HepG2 (cell line): ENCODE measurements around the gene IKZF5. TPM values are rescaled to one million over a fixed set of nuclear protein-coding genes. Genes with fewer than 3 reads are reported as not detected.

Experiments used
- ATAC-seq: fragments of 200-7000 bp; cut with Tn5 transposase; 3 replicates; pipeline ENCODE4 v1.9.1; 2020; ENCODE audit warnings: mild to moderate bottlenecking, moderate library complexity
- BruUV-seq: library from RNA; stranded (reverse); fragments of 400-500 nt; replicated peaks from 2 replicates; lab custom pipeline; 2021; lab: Mats Ljungman, UMichigan
- CTCF ChIA-PET: fragments of 300-600 bp; formaldehyde crosslinking; extraction: SDS; loops from one replicate; lab custom pipeline; 2021; ENCODE audit warnings: low total read pairs, inconsistent platforms, low intra/inter-chr PET ratio; lab: Yijun Ruan, JAX
- POLR2A ChIA-PET: fragments of 350-600 bp; sonication (Branson Sonifier 250); formaldehyde crosslinking; loops from one replicate; lab custom pipeline; 2020; ENCODE audit warnings: antibody characterized with exemption, inconsistent platforms; lab: Yijun Ruan, JAX
- DNase-seq: peaks from one replicate; pipeline ENCODE4 v3.0.0-alpha.2; 2015; ENCODE audit warnings: low spot score
- FAIRE-seq: peaks from 3 replicates; lab custom pipeline; 2011; peaks lifted over from hg19 to GRCh38; lab: Jason Lieb, UNC
- H2AFZ ChIP-seq: one replicate; pipeline ENCODE4 v1.6.1; 2011; ENCODE audit warnings: low read length, inconsistent platforms
- H3K27ac ChIP-seq: fragments of 300-600 bp; 3 replicates; pipeline ENCODE4 v1.8.0; 2011; ENCODE audit warnings: mixed run types, mild to moderate bottlenecking, mixed read lengths, low read length, inconsistent platforms; ENCODE audit not compliant: insufficient read depth; ENCODE audit errors: extremely low read length
- H3K27me3 ChIP-seq, 2 experiments: fragments of 200-600 bp in 1 of 2; 2 replicates in 1 of 2; 3 replicates in 1 of 2; pipeline versions ENCODE4 v1.6.0 to v1.8.0; 2011; ENCODE audit warnings: low read length in 2 of 2, mild to moderate bottlenecking in 2 of 2, moderate library complexity in 2 of 2, inconsistent platforms in 1 of 2; ENCODE audit not compliant: insufficient read depth in 2 of 2, control insufficient read depth in 1 of 2
- H3K36me3 ChIP-seq, 2 experiments: fragments of 200-600 bp in 1 of 2; replicated peaks in 1 of 2; 2 replicates in 1 of 2; 3 replicates in 1 of 2; pipeline versions ENCODE4 v1.5.1 to v1.8.0; 2011; ENCODE audit warnings: low read length in 2 of 2, inconsistent platforms in 1 of 2; ENCODE audit not compliant: insufficient read depth in 2 of 2, control insufficient read depth in 1 of 2
- H3K4me1 ChIP-seq: 2 replicates; pipeline ENCODE4 v1.5.1; 2012; ENCODE audit warnings: low read length, inconsistent platforms; ENCODE audit not compliant: insufficient read depth
- H3K4me2 ChIP-seq: 2 replicates; pipeline ENCODE4 v1.6.0; 2011; ENCODE audit warnings: low read depth, low read length, inconsistent platforms
- H3K4me3 ChIP-seq, 3 experiments: fragments of 200-600 bp in 1 of 3; sonication (generic), shearing (Covaris generic) in 1 of 3; replicated peaks in 1 of 3; 2 replicates each; pipeline ENCODE4 v1.5.1; 2011 to 2016; ENCODE audit warnings: low read length in 3 of 3, inconsistent platforms in 2 of 3, low read depth in 2 of 3, mild to moderate bottlenecking in 2 of 3, control low read depth in 1 of 3, mixed read lengths in 1 of 3; ENCODE audit not compliant: insufficient read depth in 1 of 3
- H3K79me2 ChIP-seq: one replicate; pipeline ENCODE4 v1.6.1; 2011; ENCODE audit warnings: low read length, inconsistent platforms; ENCODE audit not compliant: insufficient read depth
- H3K9ac ChIP-seq: 2 replicates; pipeline ENCODE4 v1.6.0; 2011; ENCODE audit warnings: mild to moderate bottlenecking, low read depth, low read length, inconsistent platforms; ENCODE audit not compliant: insufficient read depth
- H3K9me3 ChIP-seq: 2 replicates; pipeline ENCODE4 v1.5.1; 2012; ENCODE audit warnings: mild to moderate bottlenecking, low read length
- H4K20me1 ChIP-seq: 2 replicates; pipeline ENCODE4 v1.6.0; 2011; ENCODE audit warnings: inconsistent platforms, mild to moderate bottlenecking, low read length, moderate library complexity; ENCODE audit not compliant: insufficient read depth
- ARNT ChIP-seq: fragments of 450-650 bp; IDR thresholded peaks from 2 replicates; pipeline ENCODE4 v1.6.1; 2017
- CENPX ChIP-seq: sonication (generic); formaldehyde crosslinking; IDR thresholded peaks from 2 replicates; pipeline ENCODE4 v1.9.0; 2021; ENCODE audit warnings: mild to moderate bottlenecking, missing genetic modification reagents, moderate library complexity
- ELF4 ChIP-seq: sonication (generic); formaldehyde crosslinking; IDR thresholded peaks from 2 replicates; pipeline ENCODE4 v1.5.0; 2020; ENCODE audit warnings: missing genetic modification reagents, mild to moderate bottlenecking, moderate library complexity, borderline replicate concordance
- KDM1A ChIP-seq: IDR thresholded peaks from 2 replicates; pipeline ENCODE4 v1.6.1; 2016; ENCODE audit warnings: missing compliant biosample characterization
- RAD21 ChIP-seq: fragments of 450-650 bp; formaldehyde crosslinking; IDR thresholded peaks from 2 replicates; pipeline ENCODE4 v1.5.0; 2020; ENCODE audit warnings: mild to moderate bottlenecking
- ZBTB7A ChIP-seq: sonication (generic); formaldehyde crosslinking; IDR thresholded peaks from 2 replicates; pipeline ENCODE4 v1.8.0; 2022; ENCODE audit warnings: mild to moderate bottlenecking, missing genetic modification reagents
- ZNF451 ChIP-seq: sonication (generic); formaldehyde crosslinking; IDR thresholded peaks from 2 replicates; pipeline ENCODE4 v1.5.0; 2020; ENCODE audit warnings: mild to moderate bottlenecking, missing genetic modification reagents
- ZNF879 ChIP-seq: sonication (generic); formaldehyde crosslinking; IDR thresholded peaks from 2 replicates; pipeline ENCODE4 v1.8.1; 2023; ENCODE audit warnings: missing genetic modification reagents
- WGBS: methylation state at CpG from one replicate; pipeline ENCODE4 v1.1.6; 2017; ENCODE audit warnings: low lambda C conversion rate; 5-methylcytosine and 5-hydroxymethylcytosine counted together
- in situ Hi-C: cut with HindIII; loops from 2 replicates; pipeline ENCODE4 v1.10.0; 2017; ENCODE audit warnings: low pct_unique_long_range_greater_than_20kb; ENCODE audit not compliant: extremely low pct_ligation_motif_present
- intact Hi-C: fragments of 100-400 bp; cut with micrococcal nuclease; formaldehyde crosslinking; loops from one replicate; pipeline ENCODE4 v1.10.0; 2022; ENCODE audit not compliant: unreplicated experiment
- polyA plus RNA-seq, 8 experiments: library from polyadenylated mRNA; depleted of rRNA in 3 of 8; stranded (reverse) in 7 of 8; unstranded in 1 of 8; fragments of >200 nt; fragmentation: Illumina TruSeq in 4 of 8; extraction: Trizol in 4 of 8; gene quantifications; 2 replicates each; pipeline versions ENCODE4 v1.2.1 to v1.2.3, GENCODE V29; 2011 to 2016; ENCODE audit warnings: low read depth in 4 of 8, missing spikeins in 1 of 8, mixed read lengths in 1 of 8; ENCODE audit not compliant: insufficient read depth in 1 of 8
- total RNA-seq, 5 experiments: library from RNA; depleted of rRNA; stranded (reverse); fragments of >200 nt; fragmentation: Illumina TruSeq; extraction: Trizol; gene quantifications; 2 replicates each; pipeline ENCODE4 v1.2.3, GENCODE V29; 2016; ENCODE audit warnings: low read depth in 1 of 5
- TF ChIP-seq, protein P1 (sequence below): sonication (generic); formaldehyde crosslinking; IDR thresholded peaks from 2 replicates; pipeline ENCODE4 v1.8.1; 2023; ENCODE audit warnings: missing genetic modification reagents, inconsistent platforms, borderline replicate concordance
- TF ChIP-seq, protein P2 (sequence below): sonication (generic); formaldehyde crosslinking; IDR thresholded peaks from 2 replicates; pipeline ENCODE4 v1.5.1; 2020; ENCODE audit warnings: missing genetic modification reagents, mild to moderate bottlenecking, borderline replicate concordance

The IKZF5 gene
- total and polyA plus RNA-seq, 2 of the 13 experiments (the other 11 are each of a cell fraction or from before 2014, with no cell fraction given): 3.7 to 12.0 TPM

DNA sequence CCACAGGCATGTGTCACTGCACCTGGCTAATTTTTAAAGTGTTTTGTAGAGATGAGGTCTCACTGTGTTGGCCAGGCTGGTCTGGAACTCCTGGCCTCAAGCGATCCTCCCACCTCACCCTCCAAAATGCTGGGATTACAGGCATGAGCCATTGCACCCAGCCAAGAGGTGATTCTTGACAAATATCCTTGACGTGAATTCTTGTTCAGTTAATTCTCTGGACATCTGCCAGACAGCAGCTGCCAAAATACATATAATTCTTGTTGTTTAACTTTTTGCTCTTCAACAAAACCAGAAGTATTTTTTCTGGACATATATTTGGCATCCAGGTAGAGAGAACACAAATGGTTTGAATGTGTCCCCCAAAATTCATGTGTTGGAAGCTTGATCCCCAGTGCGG lies 3.4 kb upstream of the IKZF5 start:
- DNase-seq (no peak), FAIRE-seq (no peak), ATAC-seq (no peak)
- Histone ChIP-seq H3K79me2 (peaks cover 92% of the 10 kb centered on the region), H3K9me3 (no peaks in the 10 kb centered on the region), H3K4me1 (peaks cover 57% of the 10 kb centered on the region), H3K27me3 (no peaks in the 10 kb centered on the region; a peak in 1 of 5 replicates), H3K4me3 (no peak overlapping the region), H3K27ac (no peak overlapping the region), H4K20me1 (peaks cover 14% of the 10 kb centered on the region), H3K36me3 (peaks cover 3 to 11% of the 10 kb centered on the region in 2 experiments; a peak in 3 of 5 replicates), H3K9ac (no peak overlapping the region), H2AFZ (no peak overlapping the region), H3K4me2 (no peak overlapping the region)
- WGBS: 96% methylated on average over 3 of the region's 3 CpGs
- intact Hi-C loops: no loop called here
- ChIA-PET POLR2A (interaction anchor here (1.0 to 6.9 kb wide), 2 partner anchors 8 to 142 kb away, joined by 3 to 131 read pairs; partner anchors contain the start of gene BUB3), CTCF (no interaction called here)
- in situ Hi-C loops: no loop called here
- TF ChIP-seq ZNF451 (CRISPR knock-in tag) (no peak), ZNF879 (CRISPR knock-in tag) (no peak), RAD21 (CRISPR knock-in tag) (no peak), ZBTB7A (CRISPR knock-in tag) (no peak), ARNT (no peak), ELF4 (CRISPR knock-in tag) (no peak), CENPX (CRISPR knock-in tag) (no peak), KDM1A (no peak)
- TF ChIP-seq, protein P1, sequence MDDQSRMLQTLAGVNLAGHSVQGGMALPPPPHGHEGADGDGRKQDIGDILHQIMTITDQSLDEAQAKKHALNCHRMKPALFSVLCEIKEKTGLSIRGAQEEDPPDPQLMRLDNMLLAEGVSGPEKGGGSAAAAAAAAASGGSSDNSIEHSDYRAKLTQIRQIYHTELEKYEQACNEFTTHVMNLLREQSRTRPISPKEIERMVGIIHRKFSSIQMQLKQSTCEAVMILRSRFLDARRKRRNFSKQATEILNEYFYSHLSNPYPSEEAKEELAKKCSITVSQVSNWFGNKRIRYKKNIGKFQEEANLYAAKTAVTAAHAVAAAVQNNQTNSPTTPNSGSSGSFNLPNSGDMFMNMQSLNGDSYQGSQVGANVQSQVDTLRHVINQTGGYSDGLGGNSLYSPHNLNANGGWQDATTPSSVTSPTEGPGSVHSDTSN: no peak
- TF ChIP-seq, protein P2, sequence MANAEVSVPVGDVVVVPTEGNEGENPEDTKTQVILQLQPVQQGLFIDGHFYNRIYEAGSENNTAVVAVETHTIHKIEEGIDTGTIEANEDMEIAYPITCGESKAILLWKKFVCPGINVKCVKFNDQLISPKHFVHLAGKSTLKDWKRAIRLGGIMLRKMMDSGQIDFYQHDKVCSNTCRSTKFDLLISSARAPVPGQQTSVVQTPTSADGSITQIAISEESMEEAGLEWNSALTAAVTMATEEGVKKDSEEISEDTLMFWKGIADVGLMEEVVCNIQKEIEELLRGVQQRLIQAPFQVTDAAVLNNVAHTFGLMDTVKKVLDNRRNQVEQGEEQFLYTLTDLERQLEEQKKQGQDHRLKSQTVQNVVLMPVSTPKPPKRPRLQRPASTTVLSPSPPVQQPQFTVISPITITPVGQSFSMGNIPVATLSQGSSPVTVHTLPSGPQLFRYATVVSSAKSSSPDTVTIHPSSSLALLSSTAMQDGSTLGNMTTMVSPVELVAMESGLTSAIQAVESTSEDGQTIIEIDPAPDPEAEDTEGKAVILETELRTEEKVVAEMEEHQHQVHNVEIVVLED: no peak
- BruUV-seq: no TSS peak
